Hair follicular keratinocyte (primary cell): ENCODE data around the gene MTSS2. TPM values are rescaled to one million over a fixed set of nuclear protein-coding genes. Genes with fewer than 3 reads are reported as not detected.

Experiments used
- total RNA-seq: library from RNA; depleted of rRNA; stranded (reverse); fragments of >200 nt; gene quantifications from 2 replicates; pipeline ENCODE4 v1.2.3, GENCODE V29; 2015

MTSS2 gene
- 24.9 and 28.9 TPM in 2 replicates for total RNA-seq

GRCh38 chr16:70685938-70686375 lies at the start of gene MTSS2:
MTSS2 (minus strand) TSS chr16:70686053; CDS start chr16:70685791, 262 bp downstream.

GRCh38 chr16:70646260-70647241 lies 39.3 kb downstream of the MTSS2 start, which contains the start of gene IL34:
IL34 (plus strand) TSS chr16:70646559; CDS start chr16:70646948, 389 bp downstream.

Other genes with a start within 250 kb of the MTSS2 start
- gene ST3GAL2, start 247.0 kb downstream of the MTSS2 start, total RNA-seq: 6.6 and 10.9 TPM in 2 replicates
- 9.8 and 9.9 TPM in 2 replicates for gene FCSK, start 231.5 kb downstream of the MTSS2 start, total RNA-seq
- gene COG4, start 162.5 kb downstream of the MTSS2 start, total RNA-seq: 41.7 and 45.8 TPM in 2 replicates
- gene SF3B3, start 162.2 kb downstream of the MTSS2 start, total RNA-seq: 82.2 and 109 TPM in 2 replicates
- 0.19 TPM in 1 of 2 replicates, not detected in the other for gene IL34, start 39.5 kb downstream of the MTSS2 start, total RNA-seq
- gene VAC14, start 115.1 kb upstream of the MTSS2 start, total RNA-seq: 31.0 and 41.1 TPM in 2 replicates